Heart left ventricle (tissue), 16 donors: ENCODE data around the gene LECT2. TPM values are rescaled to one million over a fixed set of nuclear protein-coding genes. Genes with fewer than 3 reads are reported as not detected.

ENCODE experiments used
- ATAC-seq, 4 donors: fragments of 200-7000 bp; cut with Tn5 transposase; one replicate each; pipeline ENCODE4 v1.9.1; 2020 to 2022; ENCODE audit warnings: moderate library complexity in 4 of 4, mild to moderate bottlenecking in 3 of 4, moderate number of reproducible peaks in 1 of 4
- DNase-seq, 5 donors: peaks; one replicate each; pipeline ENCODE4 v3.0.0-alpha.2; 2020
- H3K27ac ChIP-seq, 12 donors: fragments of 200-600 bp; sonication (generic) in 4 of 12; one replicate each; pipeline versions ENCODE4 v1.5.0 to v1.8.0; 2016 to 2022; ENCODE audit warnings: mild to moderate bottlenecking in 2 of 12
- H3K27me3 ChIP-seq, 9 donors: fragments of 200-600 bp; sonication (generic) in 2 of 9; one replicate each; pipeline versions ENCODE4 v1.5.1 to v1.8.0; 2016 to 2022; ENCODE audit warnings: mild to moderate bottlenecking in 3 of 9
- H3K36me3 ChIP-seq, 9 donors: fragments of 200-600 bp; sonication (generic) in 2 of 9; one replicate each; pipeline versions ENCODE4 v1.5.0 to v1.8.0; 2018 to 2022; ENCODE audit warnings: mild to moderate bottlenecking in 2 of 9
- H3K4me1 ChIP-seq, 12 donors: fragments of 200-600 bp; sonication (generic) in 4 of 12; one replicate each; pipeline versions ENCODE4 v1.5.0 to v1.8.0; 2016 to 2022; ENCODE audit warnings: mild to moderate bottlenecking in 3 of 12
- H3K4me3 ChIP-seq, 12 donors: fragments of 200-600 bp; sonication (generic) in 4 of 12; one replicate each; pipeline versions ENCODE4 v1.5.0 to v1.8.0; 2017 to 2022; ENCODE audit warnings: mild to moderate bottlenecking in 9 of 12, moderate library complexity in 4 of 12
- H3K9me3 ChIP-seq, 12 donors: fragments of 200-600 bp; sonication (generic) in 4 of 12; one replicate each; pipeline versions ENCODE4 v1.5.0 to v1.8.0; 2016 to 2022; ENCODE audit warnings: mild to moderate bottlenecking in 1 of 12
- CTCF ChIP-seq, 12 donors: fragments of 200-600 bp; sonication (generic) in 4 of 12; IDR thresholded peaks; one replicate each; pipeline versions ENCODE4 v1.5.0 to v1.8.0; 2018 to 2022; ENCODE audit warnings: antibody characterized with exemption in 12 of 12, mild to moderate bottlenecking in 5 of 12
- POLR2A ChIP-seq, 2 donors: fragments of 450-650 bp; IDR thresholded peaks; one replicate each; pipeline ENCODE4 v1.6.1; 2017; ENCODE audit warnings: antibody characterized with exemption in 2 of 2, mild to moderate bottlenecking in 2 of 2, moderate library complexity in 2 of 2
- WGBS, 4 donors: extraction: QIAGEN DNeasy Blood & Tissue Kit in 2 of 4; methylation state at CpG; one replicate each; pipeline versions ENCODE4 v1.1.5 to v1.1.7; 2013 to 2018; 5-methylcytosine and 5-hydroxymethylcytosine counted together
- intact Hi-C, 10 donors: fragments of 100-400 bp; cut with DNase I; formaldehyde crosslinking; loops; one replicate each; pipeline versions ENCODE4 v1.11.1 to v1.14.2; 2022
- polyA plus RNA-seq, 2 donors: library from polyadenylated mRNA; stranded (reverse); fragments of 200-250 nt; gene quantifications; one replicate each; pipeline ENCODE4 v1.2.3, GENCODE V29; 2013
- total RNA-seq, 9 donors: library from RNA; depleted of rRNA in 2 of 9; stranded (reverse); fragments of >200 nt in 2 of 9; fragmentation: NEBNext Ultra II Directional in 3 of 9; extraction: Animal tissue kit (Norgen Biotek cat#: 25700) in 3 of 9; gene quantifications; one replicate each; pipeline versions ENCODE4 v1.1.0 to v1.2.4, GENCODE V29; 2016 to 2023
- donor health status: ischemic (EF 13 %, LVEDD 7.1; RV severe dilation, severe dysfunction).
- donor health status: healthy with polysubstance abuse.
- donor health status: DM: no; HTN: yes; CAD: no.
- donor health status: DM: no; HTN: no; CAD: no.
- donor health status: ischemic (EF 25% LVEDD 6.9; RV normal size, moderate dysfunction).
- donor health status: ischemic (EF 25% LVEDD 5.7; RV mildly dilated, moderate dysfunction).
- donor health status: healthy.
- donor health status: DM: yes; HTN: yes; CAD: no.
- donor health status: ischemic (EF 35%, LVEDD 5.7; RV mildly dilated, moderate dysfunction).
- donor health status: nonischemic (EF 11% LVEDD 7.7; RV severe dilation, severe dysfunction).
- donor health status: DM: yes; HTN: yes; CAD: no.
- donor health status: PGD.
- donor health status: ischemic (EF 29% LVEDD 5.4; RV normal size, mild dysfunction).
- donor health status: nonischemic (EF 23%, LVEDD 6.1; RV moderate dilation, normal function).

Gene LECT2
- total and polyA plus RNA-seq, 11 donors = not detected

GRCh38 chr5:135991429-135991828 is 36.6 kb upstream of the LECT2 start:
- H3K4me3 ChIP-seq = no peak overlapping the region
- TF ChIP-seq CTCF (IDR thresholded peaks at IDR 0.05) (no peak), POLR2A (IDR thresholded peaks at IDR 0.05) (no peak)
- DNase-seq = no peak
- ATAC-seq = no peak
- H3K9me3 ChIP-seq = no peaks in the 10 kb centered on the region
- peaks cover 0 to 37% (median 12%) of the 10 kb centered on the region in 12 donors for H3K4me1 ChIP-seq
- WGBS, 4 donors = 68 to 83% (median 73%) methylated on average over 6 of the region's 6 CpGs
- no peaks in the 10 kb centered on the region for H3K27me3 ChIP-seq
- H3K27ac ChIP-seq = peak overlapping the region in 1 of 12 donors; percentile 5
- intact Hi-C loops = no loop called here
- no peaks in the 10 kb centered on the region for H3K36me3 ChIP-seq

DNA sequence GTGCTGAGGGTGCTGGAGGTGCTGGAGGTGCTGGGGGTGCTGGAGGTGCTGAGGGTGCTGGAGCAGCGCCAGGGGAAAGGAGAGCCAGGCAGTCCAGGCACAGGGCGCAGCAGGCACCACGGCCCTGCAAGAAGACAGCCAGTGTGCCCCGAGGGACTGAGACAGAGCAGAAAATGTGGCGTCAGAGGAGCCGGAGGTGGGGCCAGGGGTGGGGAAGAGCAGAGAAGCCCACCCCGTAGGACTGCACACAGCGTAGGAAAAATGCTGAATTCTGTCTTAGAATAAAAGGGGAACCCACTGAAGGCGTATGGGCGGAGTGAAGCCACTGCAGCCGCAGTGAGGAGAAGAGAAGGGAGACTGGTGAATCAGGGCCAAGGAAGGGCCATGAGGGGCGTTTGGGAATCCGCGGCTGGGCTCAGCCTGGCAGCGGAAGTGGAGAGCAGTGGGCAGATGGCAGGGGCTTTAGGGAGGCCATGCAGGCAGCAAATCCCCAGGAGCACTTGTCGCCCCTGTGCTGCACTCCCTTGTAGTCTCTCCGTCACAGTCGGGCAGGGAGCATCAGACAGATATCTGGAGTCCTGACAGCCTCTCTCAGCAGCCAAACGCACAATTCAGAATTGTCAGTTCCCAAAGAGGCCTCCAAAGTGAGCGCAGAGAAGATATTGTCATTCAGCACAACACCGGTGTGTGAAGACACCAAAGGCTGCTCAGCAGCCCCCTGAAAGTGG is 35.9 kb upstream of the LECT2 start:
- H3K27me3 ChIP-seq = no peaks in the 10 kb centered on the region
- DNase-seq (peak in 1 of 5 donors; percentile 48), ATAC-seq (peak in 2 of 4 donors; percentile 60 to 66)
- no peaks in the 10 kb centered on the region for H3K9me3 ChIP-seq
- no peaks in the 10 kb centered on the region for H3K36me3 ChIP-seq
- H3K4me1 ChIP-seq = peaks cover 0 to 39% (median 14%) of the 10 kb centered on the region in 12 donors
- no peak for TF ChIP-seq CTCF (IDR thresholded peaks at IDR 0.05)
- TF ChIP-seq POLR2A (IDR thresholded peaks at IDR 0.05) = no peak
- H3K4me3 ChIP-seq = no peak overlapping the region
- intact Hi-C loops = no loop called here
- 72 to 77% (median 74%) methylated on average over 21 of the region's 21 CpGs for WGBS, 4 donors
- peak overlapping the region in 2 of 12 donors; percentile 5 to 30 for H3K27ac ChIP-seq

GRCh38 chr5:135989686-135990085 is 34.9 kb upstream of the LECT2 start:
- no peak for DNase-seq
- ATAC-seq = no peak
- no peak overlapping the region for H3K4me3 ChIP-seq
- H3K27ac ChIP-seq = no peak overlapping the region
- no peaks in the 10 kb centered on the region for H3K9me3 ChIP-seq
- intact Hi-C loops = loop anchor here in 2 of 10 donors (5.0 kb wide), 1 partner anchor 38 kb away; the partner anchor contains the start of gene TGFBI (in 2 of the 2)
- H3K27me3 ChIP-seq = no peaks in the 10 kb centered on the region
- 89 to 93% (median 91%) methylated on average over 7 of the region's 7 CpGs for WGBS, 4 donors
- H3K4me1 ChIP-seq = peaks cover 0 to 37% (median 14%) of the 10 kb centered on the region in 12 donors
- TF ChIP-seq POLR2A (IDR thresholded peaks at IDR 0.05) = no peak
- TF ChIP-seq CTCF (IDR thresholded peaks at IDR 0.05) = no peak
- no peaks in the 10 kb centered on the region for H3K36me3 ChIP-seq

GRCh38 chr5:135988546-135988945 is 33.8 kb upstream of the LECT2 start:
- Histone ChIP-seq H3K36me3 (no peaks in the 10 kb centered on the region), H3K9me3 (no peaks in the 10 kb centered on the region), H3K27ac (no peak overlapping the region), H3K4me1 (peaks cover 0 to 26% (median 5%) of the 10 kb centered on the region in 12 donors), H3K4me3 (no peak overlapping the region), H3K27me3 (no peaks in the 10 kb centered on the region)
- no peak for ATAC-seq
- no peak for DNase-seq
- intact Hi-C loops = loop anchor here in 2 of 10 donors (5.0 kb wide), 1 partner anchor 39 kb away; the partner anchor contains the start of gene TGFBI (in 2 of the 2)
- 83 to 89% (median 85%) methylated on average over 3 of the region's 3 CpGs for WGBS, 4 donors
- TF ChIP-seq POLR2A (IDR thresholded peaks at IDR 0.05) (no peak), CTCF (IDR thresholded peaks at IDR 0.05) (no peak)
